ENCODE results near the gene MKNK1. TPM values are rescaled to one million over a fixed set of nuclear protein-coding genes. Genes with fewer than 3 reads are reported as not detected.

The MKNK1 gene
- polyA plus RNA-seq, 1 of the 3 experiments (the other 2 are of a cell fraction): 28.2 TPM

DNA sequence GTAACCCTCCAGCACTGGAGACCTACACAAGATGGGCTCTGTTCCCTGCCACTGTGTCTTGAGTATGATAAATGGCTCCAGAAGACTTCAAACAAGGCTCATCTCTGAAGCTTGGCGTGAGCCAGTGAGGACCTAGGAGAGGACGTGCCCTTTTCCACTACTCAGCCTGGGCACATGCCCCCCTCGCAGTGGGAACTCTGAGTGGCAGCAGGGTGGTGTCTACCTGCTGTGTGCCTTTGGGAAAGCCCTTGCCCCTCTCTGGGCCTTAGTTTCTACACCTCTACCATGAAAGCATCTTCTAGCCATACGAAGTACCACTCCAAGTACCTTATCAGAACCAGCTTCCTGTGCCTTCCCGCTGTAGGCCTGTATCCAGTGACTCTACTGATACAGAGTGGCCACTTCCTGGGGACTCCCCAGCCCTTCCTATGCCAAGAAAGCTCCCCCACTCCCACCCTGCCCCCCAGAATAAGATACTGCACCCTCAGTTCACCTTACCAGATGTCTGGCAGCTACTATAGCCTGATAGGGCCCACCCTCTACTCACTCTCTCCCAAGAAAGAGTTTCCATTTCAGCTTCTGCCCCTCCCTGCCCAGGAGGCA lies 15.7 kb upstream of the MKNK1 start:
- Histone ChIP-seq H2AFZ (ENCODE audit: low read depth) (no peak overlapping the region), H3K36me3 (replicated peaks in 1 of 2; ENCODE audit: control insufficient read depth in 1 of 2, insufficient read depth in 2 of 2, low read length in 1 of 2) (no peaks in the 10 kb centered on the region), H3K4me3 (ENCODE audit: low read depth in 2 of 2, low read length in 1 of 2) (no peak overlapping the region), H3K4me1 (ENCODE audit: control insufficient read depth in 1 of 2, insufficient read depth in 2 of 2, low read depth in 1 of 2, low read length in 1 of 2) (peaks cover 0 to 19% of the 10 kb centered on the region in 2 experiments; a peak in 1 of 4 replicates), H3K27me3 (ENCODE audit: insufficient read depth) (no peaks in the 10 kb centered on the region), H4K20me1 (ENCODE audit: insufficient read depth) (no peaks in the 10 kb centered on the region), H3K79me2 (ENCODE audit: insufficient read depth) (no peaks in the 10 kb centered on the region; the same call in 1 of the 2 replicates), H3K9ac (no peak overlapping the region), H3K4me2 (no peak overlapping the region), H3K27ac (ENCODE audit: low read depth in 2 of 2, low read length in 1 of 2) (no peak overlapping the region), H3K9me3 (no peaks in the 10 kb centered on the region), H3K9me2 (no peaks in the 10 kb centered on the region), H3F3A (replicated peaks; ENCODE audit: insufficient read depth) (peaks cover 3% of the 10 kb centered on the region)
- DNase-seq: no peak
- 74% methylated on average over 5 of the region's 5 CpGs for WGBS (ENCODE audit: low lambda C conversion rate)
- CTCF ChIA-PET: interaction anchor here (1.1 to 1.6 kb wide), 2 partner anchors 11 to 143 kb away, joined by 3 to 5 read pairs; no protein-coding TSS in a partner anchor
- TF ChIP-seq, protein P1, sequence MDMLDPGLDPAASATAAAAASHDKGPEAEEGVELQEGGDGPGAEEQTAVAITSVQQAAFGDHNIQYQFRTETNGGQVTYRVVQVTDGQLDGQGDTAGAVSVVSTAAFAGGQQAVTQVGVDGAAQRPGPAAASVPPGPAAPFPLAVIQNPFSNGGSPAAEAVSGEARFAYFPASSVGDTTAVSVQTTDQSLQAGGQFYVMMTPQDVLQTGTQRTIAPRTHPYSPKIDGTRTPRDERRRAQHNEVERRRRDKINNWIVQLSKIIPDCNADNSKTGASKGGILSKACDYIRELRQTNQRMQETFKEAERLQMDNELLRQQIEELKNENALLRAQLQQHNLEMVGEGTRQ (IDR thresholded peaks at IDR 0.05; ENCODE audit: borderline replicate concordance, low read depth, low read length): no peak
- TF ChIP-seq FOXM1 (IDR thresholded peaks at IDR 0.05; ENCODE audit: low read depth): no peak
- no peak for TF ChIP-seq SMC3 (IDR thresholded peaks at IDR 0.05; ENCODE audit: low read depth, low read length)
- no peak for TF ChIP-seq RFX5 (IDR thresholded peaks at IDR 0.05; ENCODE audit: low read length)
- TF ChIP-seq, protein P2, sequence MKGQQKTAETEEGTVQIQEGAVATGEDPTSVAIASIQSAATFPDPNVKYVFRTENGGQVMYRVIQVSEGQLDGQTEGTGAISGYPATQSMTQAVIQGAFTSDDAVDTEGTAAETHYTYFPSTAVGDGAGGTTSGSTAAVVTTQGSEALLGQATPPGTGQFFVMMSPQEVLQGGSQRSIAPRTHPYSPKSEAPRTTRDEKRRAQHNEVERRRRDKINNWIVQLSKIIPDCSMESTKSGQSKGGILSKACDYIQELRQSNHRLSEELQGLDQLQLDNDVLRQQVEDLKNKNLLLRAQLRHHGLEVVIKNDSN (IDR thresholded peaks at IDR 0.05; ENCODE audit: borderline replicate concordance, low read depth): no peak
- TF ChIP-seq SIN3A (IDR thresholded peaks at IDR 0.05; ENCODE audit: borderline replicate concordance, low read depth, low read length): no peak
- POLR2A ChIA-PET: no interaction called here

DNA sequence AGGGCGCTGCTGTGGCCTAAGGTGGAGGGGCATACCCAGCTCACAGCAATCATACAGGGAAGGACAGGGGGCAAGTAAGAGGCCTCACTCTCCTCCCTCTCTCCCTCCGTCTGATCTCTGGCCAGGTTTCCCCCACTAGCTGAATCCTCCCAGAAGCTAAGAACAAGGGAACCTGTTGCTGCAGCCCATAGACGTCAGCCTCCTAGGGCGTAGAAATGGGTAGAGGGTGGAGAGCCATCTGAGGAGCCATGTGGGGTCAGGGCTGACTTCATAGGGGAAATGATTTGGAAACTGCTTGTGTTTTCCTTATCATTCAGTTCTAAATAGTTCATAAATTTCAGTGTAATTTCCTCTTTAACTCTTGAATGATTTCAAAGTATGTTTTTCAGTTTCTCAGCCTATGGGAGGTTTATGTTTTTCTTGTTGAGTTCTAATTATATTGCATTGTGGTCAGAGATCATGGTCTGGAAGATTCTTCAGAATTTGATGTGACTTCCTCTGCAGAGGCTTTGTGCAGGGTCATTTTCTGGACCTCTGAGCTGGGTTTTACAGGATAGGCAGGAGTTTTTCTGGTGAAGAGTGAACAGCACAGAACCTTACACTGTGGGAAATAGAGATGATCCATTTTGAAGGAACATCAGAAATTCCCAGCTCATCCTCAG lies 14.8 kb upstream of the MKNK1 start:
- no peak for TF ChIP-seq RCOR1 (IDR thresholded peaks at IDR 0.05; ENCODE audit: low read length)
- H3K9me3 ChIP-seq: no peaks in the 10 kb centered on the region
- WGBS (ENCODE audit: low lambda C conversion rate): 82% methylated on average over 4 of the region's 4 CpGs
- no peaks in the 10 kb centered on the region; the same call in 1 of the 2 replicates for H3K79me2 ChIP-seq (ENCODE audit: insufficient read depth)
- H3K4me2 ChIP-seq: no peak overlapping the region
- peaks cover 0 to 19% of the 10 kb centered on the region in 2 experiments; a peak in 1 of 4 replicates for H3K4me1 ChIP-seq (ENCODE audit: control insufficient read depth in 1 of 2, insufficient read depth in 2 of 2, low read depth in 1 of 2, low read length in 1 of 2)
- no peaks in the 10 kb centered on the region for H3K9me2 ChIP-seq
- CTCF ChIA-PET: interaction anchor here (1.1 kb wide), 1 partner anchor 142 kb away, joined by 3 read pairs; no protein-coding TSS in a partner anchor
- no peak for DNase-seq
- no peak overlapping the region for H3K9ac ChIP-seq
- H3K27me3 ChIP-seq (ENCODE audit: insufficient read depth): no peaks in the 10 kb centered on the region
- H3K36me3 ChIP-seq (replicated peaks in 1 of 2; ENCODE audit: control insufficient read depth in 1 of 2, insufficient read depth in 2 of 2, low read length in 1 of 2): no peaks in the 10 kb centered on the region
- POLR2A ChIA-PET: no interaction called here
- H4K20me1 ChIP-seq (ENCODE audit: insufficient read depth): no peaks in the 10 kb centered on the region
- no peak overlapping the region for H2AFZ ChIP-seq (ENCODE audit: low read depth)
- peaks cover 3% of the 10 kb centered on the region for H3F3A ChIP-seq (replicated peaks; ENCODE audit: insufficient read depth)
- H3K4me3 ChIP-seq (ENCODE audit: low read depth in 2 of 2, low read length in 1 of 2): no peak overlapping the region
- H3K27ac ChIP-seq (ENCODE audit: low read depth in 2 of 2, low read length in 1 of 2): no peak overlapping the region

Measured in SK-N-SH (cell line).